Endometrial microvascular endothelial cells (primary cell): ENCODE measurements around the gene UMODL1. TPM values are rescaled to one million over a fixed set of nuclear protein-coding genes. Genes with fewer than 3 reads are reported as not detected.

Experiments used
- in situ Hi-C: cut with HindIII; loops from 2 replicates; pipeline ENCODE4 v1.10.0; 2017; ENCODE audit warnings: low sequenced_read_pairs, low pct_unique_long_range_greater_than_20kb; ENCODE audit errors: inconsistent ontology term
- total RNA-seq: library from RNA; depleted of rRNA; stranded (reverse); fragments of >200 nt; gene quantifications from one replicate; pipeline ENCODE4 v1.2.3, GENCODE V29; 2015; ENCODE audit errors: inconsistent ontology term

UMODL1 gene
- total RNA-seq, 1 donor from 2014 or later = not detected

- in situ Hi-C loops = no loop called here
Observed at GRCh38 chr21:42073145-42074099, 2.3 kb downstream of the UMODL1 start.

GRCh38 chr21:42075686-42076471 lies 4.8 kb downstream of the UMODL1 start:
- in situ Hi-C loops = loop anchor here (25.0 kb wide), 1 partner anchor 139 kb away; no protein-coding TSS in a partner anchor

DNA sequence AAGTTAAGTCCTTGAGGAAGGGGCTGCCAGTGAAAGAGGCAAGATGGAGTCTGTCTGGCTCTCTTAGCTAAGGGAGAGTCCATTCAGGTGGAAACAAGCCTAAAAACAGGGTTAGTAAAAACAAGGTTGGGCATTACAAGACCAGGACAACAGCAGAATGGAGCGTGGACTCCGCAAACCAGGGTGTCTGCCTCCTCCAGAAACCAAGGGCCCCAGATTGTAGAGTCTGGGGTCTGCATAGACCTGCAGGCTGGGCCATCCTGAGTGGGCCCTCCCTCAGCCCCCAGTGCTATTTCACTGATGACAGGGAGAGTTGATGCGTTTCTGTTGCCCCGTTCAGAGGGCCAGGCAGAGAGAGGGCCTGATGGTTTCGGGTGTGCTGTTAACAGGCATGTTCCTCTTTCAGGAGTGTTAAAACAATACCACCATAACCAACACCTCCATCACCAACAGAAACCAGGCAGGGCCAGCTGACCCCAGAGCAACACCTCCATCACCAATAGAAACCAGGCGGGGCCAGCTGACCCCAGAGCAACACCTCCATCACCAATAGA lies 6.6 kb downstream of the UMODL1 start:
- in situ Hi-C loops = loop anchor here (25.0 kb wide), 1 partner anchor 140 kb away; no protein-coding TSS in a partner anchor

DNA sequence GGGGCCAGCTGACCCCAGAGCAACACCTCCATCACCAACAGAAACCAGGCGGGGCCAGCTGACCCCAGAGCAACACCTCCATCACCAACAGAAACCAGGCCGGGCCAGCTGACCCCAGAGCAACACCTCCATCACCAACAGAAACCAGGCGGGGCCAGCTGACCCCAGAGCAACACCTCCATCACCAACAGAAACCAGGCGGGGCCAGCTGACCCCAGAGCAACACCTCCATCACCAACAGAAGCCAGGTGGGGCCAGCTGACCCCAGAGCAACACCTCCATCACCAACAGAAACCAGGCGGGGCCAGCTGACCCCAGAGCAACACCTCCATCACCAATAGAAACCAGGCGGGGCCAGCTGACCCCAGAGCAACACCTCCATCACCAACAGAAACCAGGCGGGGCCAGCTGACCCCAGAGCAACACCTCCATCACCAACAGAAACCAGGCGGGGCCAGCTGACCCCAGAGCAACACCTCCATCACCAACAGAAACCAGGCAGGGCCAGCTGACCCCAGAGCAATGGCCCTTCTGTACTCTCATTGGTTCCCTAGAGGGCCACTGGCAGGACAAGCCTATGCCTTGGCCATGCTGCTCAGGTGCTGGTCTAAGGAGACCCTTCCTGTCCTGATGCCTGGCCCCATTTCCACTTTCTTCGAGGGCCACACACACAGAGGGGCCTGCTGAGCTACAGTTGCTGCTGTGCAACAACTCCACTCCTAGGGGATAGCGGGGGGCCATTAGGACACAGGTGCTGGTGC lies 7.3 kb downstream of the UMODL1 start:
- in situ Hi-C loops = loop anchor here (25.0 kb wide), 1 partner anchor 141 kb away; no protein-coding TSS in a partner anchor

DNA sequence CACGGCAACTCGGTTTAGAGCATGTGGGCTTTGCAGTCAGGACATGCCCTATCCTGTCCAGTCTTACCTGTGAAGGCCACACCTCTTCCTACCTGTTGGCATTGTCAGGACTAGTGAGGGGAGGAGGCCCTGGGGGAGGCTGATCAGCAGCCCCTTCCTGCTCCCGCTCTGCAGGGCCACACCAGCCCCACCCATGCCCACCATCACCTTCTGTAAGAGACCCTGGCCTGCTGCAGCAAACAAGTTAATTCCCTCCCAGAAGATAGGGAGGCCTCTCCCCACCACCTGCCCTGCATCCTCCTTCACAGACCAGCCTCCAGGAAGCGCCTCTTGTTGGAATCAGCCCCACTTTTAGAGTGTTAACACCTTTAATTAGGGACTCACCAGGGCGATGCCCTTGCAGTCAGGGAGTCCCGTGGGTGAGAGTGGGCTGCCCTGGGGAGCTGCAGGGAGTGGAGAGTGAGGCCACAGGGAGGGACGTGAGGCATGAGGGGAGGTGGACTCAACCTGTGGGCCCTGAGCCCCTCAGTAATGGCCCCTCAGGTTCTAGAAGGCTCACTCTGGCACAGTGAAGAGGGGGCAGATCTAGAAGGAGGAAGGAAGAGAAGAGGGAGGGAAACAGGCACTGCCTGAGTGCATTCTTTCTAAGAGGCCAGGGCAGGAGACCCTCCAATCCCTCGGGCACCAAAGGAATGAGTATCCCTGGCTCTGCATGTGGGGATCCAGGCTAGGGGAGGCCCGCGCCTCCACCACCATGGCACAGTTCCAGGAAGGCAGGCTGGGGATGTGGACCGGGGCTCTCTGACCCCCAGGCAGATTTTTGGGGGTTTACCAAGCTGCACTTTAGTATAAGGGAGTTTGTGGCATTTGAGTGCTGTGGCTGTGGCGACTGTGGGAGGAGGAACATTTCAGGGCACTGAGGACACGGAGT lies 8.2 kb downstream of the UMODL1 start:
- in situ Hi-C loops = loop anchor here (25.0 kb wide), 1 partner anchor 142 kb away; no protein-coding TSS in a partner anchor

GRCh38 chr21:42079939-42080787 lies 9.0 kb downstream of the UMODL1 start:
- in situ Hi-C loops = loop anchor here (25.0 kb wide), 1 partner anchor 143 kb away; no protein-coding TSS in a partner anchor

- in situ Hi-C loops = loop anchor here (25.0 kb wide), 1 partner anchor 143 kb away; no protein-coding TSS in a partner anchor
Observed at GRCh38 chr21:42080788-42081083, 9.6 kb downstream of the UMODL1 start.

DNA sequence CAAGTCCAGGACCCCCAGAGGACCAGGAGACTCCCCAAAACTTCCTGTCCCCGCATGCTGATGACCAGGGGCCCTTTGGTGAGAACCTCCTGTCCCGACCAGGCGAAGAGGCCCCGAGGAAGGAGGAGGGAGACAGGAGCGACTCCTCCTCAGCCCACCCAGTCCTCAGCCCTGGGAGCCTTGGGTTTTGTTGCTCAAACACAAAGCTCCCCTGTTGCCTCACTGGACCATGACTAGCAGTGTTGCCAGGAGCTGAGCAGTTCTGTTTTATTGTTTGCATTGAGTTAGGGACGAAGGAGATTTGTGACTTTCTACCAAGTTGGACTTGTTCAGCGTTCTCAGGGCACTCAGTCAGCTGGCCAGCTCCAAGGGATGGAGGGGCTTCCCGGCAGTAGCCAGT lies 10.0 kb downstream of the UMODL1 start:
- in situ Hi-C loops = loop anchor here (25.0 kb wide), 1 partner anchor 144 kb away; no protein-coding TSS in a partner anchor

GRCh38 chr21:42081931-42082381 lies 10.8 kb downstream of the UMODL1 start:
- in situ Hi-C loops = loop anchor here (25.0 kb wide), 1 partner anchor 145 kb away; no protein-coding TSS in a partner anchor

DNA sequence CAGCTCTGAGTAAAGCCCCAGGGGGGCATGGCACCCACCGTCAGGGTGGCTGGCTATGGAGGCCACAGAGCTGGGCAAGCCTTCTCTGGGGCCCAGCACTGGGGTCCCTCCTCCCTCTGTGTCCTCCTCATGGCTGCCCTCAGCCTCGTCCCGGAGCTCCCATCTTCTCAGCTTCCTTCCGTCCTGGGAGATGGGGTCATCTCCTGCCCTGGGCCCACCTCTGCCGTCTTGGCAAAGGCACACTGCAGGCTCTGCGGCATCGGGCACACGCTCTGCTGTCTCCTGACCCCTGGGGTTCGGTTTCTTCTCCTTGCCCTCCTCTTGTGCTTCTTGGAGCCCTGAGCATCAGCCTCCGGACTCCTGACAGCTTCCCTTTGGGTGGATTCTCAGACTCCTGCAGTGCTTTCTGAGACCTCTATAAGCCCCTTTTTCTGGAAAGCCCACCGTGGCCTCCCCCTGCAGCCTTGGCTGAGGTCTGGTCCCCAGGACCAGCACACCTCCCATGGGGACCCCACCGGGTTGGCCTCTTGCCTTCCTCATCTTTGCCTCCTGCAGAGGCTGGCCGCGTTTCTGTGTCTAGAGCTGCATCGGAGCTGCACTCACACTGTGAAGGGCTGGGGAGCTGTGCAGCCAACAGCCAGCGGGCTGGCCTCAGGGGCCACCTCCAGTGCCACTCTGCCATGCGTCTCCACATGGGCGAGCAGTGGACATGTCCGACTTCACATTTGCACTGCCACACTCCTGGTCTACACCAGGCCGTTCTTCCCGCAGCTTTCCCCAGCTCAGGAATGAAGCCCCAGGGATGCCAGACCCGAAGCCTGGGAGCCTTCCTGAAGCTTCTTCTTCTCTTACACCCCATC lies 11.6 kb downstream of the UMODL1 start:
- in situ Hi-C loops = loop anchor here (25.0 kb wide), 1 partner anchor 145 kb away; no protein-coding TSS in a partner anchor

GRCh38 chr21:42083361-42083690 lies 12.2 kb downstream of the UMODL1 start:
- in situ Hi-C loops = loop anchor here (25.0 kb wide), 1 partner anchor 146 kb away; no protein-coding TSS in a partner anchor

DNA sequence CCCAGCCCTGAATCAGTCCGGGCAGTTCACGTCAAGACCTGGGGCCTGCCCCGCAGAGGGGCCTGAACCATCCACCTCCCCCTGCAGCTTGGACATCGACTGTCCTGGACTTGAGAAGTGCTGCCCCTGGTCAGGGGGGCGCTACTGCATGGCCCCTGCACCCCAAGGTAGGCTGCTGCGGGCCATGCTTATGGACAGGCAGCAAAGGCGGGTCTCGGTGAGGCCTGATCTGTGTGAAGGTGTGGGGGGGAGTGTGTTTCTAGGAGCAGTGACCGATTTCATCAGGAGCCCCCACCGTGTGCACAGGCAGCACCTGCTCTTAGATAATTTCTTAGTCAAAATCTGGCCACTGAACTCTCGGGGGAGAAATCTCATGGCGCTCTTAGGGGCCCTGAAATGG lies 13.0 kb downstream of the UMODL1 start:
- in situ Hi-C loops = loop anchor here (25.0 kb wide), 1 partner anchor 147 kb away; no protein-coding TSS in a partner anchor

GRCh38 chr21:42085246-42086077 lies 14.3 kb downstream of the UMODL1 start:
- in situ Hi-C loops = loop anchor here (25.0 kb wide), 1 partner anchor 148 kb away; no protein-coding TSS in a partner anchor

DNA sequence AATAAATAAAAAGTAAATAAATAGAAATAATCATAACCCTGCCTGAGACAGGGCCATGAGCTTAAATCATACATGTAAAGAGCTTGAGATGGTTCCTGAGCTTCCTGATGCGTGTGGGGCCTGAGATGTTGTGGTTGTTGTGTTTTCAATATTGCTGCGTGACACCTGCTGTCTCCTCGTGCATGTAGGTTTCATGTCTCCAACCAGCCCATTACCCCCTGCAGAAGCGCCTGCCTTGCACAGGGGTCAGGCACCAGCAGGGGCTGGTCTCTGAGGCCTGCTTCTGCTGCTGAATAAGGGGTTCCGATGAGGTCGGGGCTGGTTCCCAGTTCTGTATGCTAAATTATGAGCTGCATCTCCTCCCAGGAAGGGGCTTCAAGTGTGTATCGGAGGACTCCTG lies 15.9 kb downstream of the UMODL1 start:
- in situ Hi-C loops = loop anchor here (25.0 kb wide), 1 partner anchor 150 kb away; no protein-coding TSS in a partner anchor

- in situ Hi-C loops = loop anchor here (25.0 kb wide), 1 partner anchor 151 kb away; no protein-coding TSS in a partner anchor
Observed at GRCh38 chr21:42088148-42088547, 17.0 kb downstream of the UMODL1 start.
